Panc1 (cell line): ENCODE results near the gene MACROD2. TPM values are rescaled to one million over a fixed set of nuclear protein-coding genes. Genes with fewer than 3 reads are reported as not detected.

ENCODE experiments used
- ATAC-seq: fragments of 200-7000 bp; cut with Tn5 transposase; 2 replicates; pipeline ENCODE4 v1.9.1; 2020; ENCODE audit warnings: mild to moderate bottlenecking, moderate library complexity
- BruUV-seq: library from RNA; stranded (reverse); fragments of 400-500 nt; replicated peaks from 2 replicates; lab custom pipeline; 2021; lab: Mats Ljungman, UMichigan
- CTCF ChIA-PET: fragments of 300-600 bp; sonication (Branson Sonifier 250); formaldehyde crosslinking; loops from one replicate; lab custom pipeline; 2022; ENCODE audit warnings: antibody characterized with exemption; lab: Charles Lee
- POLR2A ChIA-PET: fragments of 300-600 bp; sonication (Branson Sonifier 250); formaldehyde crosslinking; loops from one replicate; lab custom pipeline; 2022; ENCODE audit warnings: antibody characterized with exemption; lab: Charles Lee
- DNase-seq: peaks from one replicate; pipeline ENCODE4 v3.0.0-alpha.2; 2010; ENCODE audit warnings: low read depth, low spot score
- H3K27ac ChIP-seq: 2 replicates; pipeline ENCODE4 v1.5.1; 2011; ENCODE audit warnings: mild to moderate bottlenecking, low read length, inconsistent platforms
- H3K27me3 ChIP-seq: fragments of 200-500 bp; sonication (Bioruptor generic); 2 replicates; pipeline ENCODE4 v1.6.0; 2014; ENCODE audit warnings: low read length, inconsistent platforms; ENCODE audit not compliant: control insufficient read depth, insufficient read depth
- H3K36me3 ChIP-seq: fragments of 200-500 bp; sonication (Bioruptor generic); 2 replicates; pipeline ENCODE4 v1.5.1; 2014; ENCODE audit warnings: inconsistent platforms, mild to moderate bottlenecking, low read length, moderate library complexity; ENCODE audit not compliant: control insufficient read depth, insufficient read depth
- H3K4me1 ChIP-seq: 2 replicates; pipeline ENCODE4 v1.5.1; 2011; ENCODE audit warnings: inconsistent platforms, mild to moderate bottlenecking, low read length, moderate library complexity; ENCODE audit not compliant: control insufficient read depth, insufficient read depth
- H3K4me3 ChIP-seq, 2 experiments: 2 replicates each; pipeline ENCODE4 v1.5.1; 2011 to 2012; ENCODE audit warnings: low read depth in 2 of 2, low read length in 2 of 2, mild to moderate bottlenecking in 2 of 2, inconsistent platforms in 1 of 2, moderate library complexity in 1 of 2
- H3K9me3 ChIP-seq: fragments of 200-500 bp; sonication (Bioruptor generic); 2 replicates; pipeline ENCODE4 v1.5.1; 2014; ENCODE audit warnings: low read depth, mild to moderate bottlenecking, inconsistent platforms, low read length, moderate library complexity; ENCODE audit not compliant: control insufficient read depth, insufficient read depth
- POLR2AphosphoS5 ChIP-seq: IDR thresholded peaks from 2 replicates; pipeline ENCODE4 v1.6.1; 2012; ENCODE audit warnings: mild to moderate bottlenecking, low read depth, low read length, moderate library complexity
- REST ChIP-seq, 2 experiments: IDR thresholded peaks; 2 replicates each; pipeline ENCODE4 v1.6.1; 2011 to 2012; ENCODE audit warnings: low read depth in 2 of 2, control low read depth in 1 of 2, low read length in 1 of 2, mild to moderate bottlenecking in 1 of 2, moderate library complexity in 1 of 2; ENCODE audit not compliant: insufficient read depth in 1 of 2
- SIN3A ChIP-seq: IDR thresholded peaks from 2 replicates; pipeline ENCODE4 v1.6.1; 2012; ENCODE audit warnings: low read depth, mild to moderate bottlenecking, low read length, moderate library complexity, borderline replicate concordance; ENCODE audit not compliant: insufficient read depth
- TCF7L2 ChIP-seq: IDR thresholded peaks from 2 replicates; pipeline ENCODE4 v1.6.1; 2011; ENCODE audit warnings: mild to moderate bottlenecking, low read depth, low read length, inconsistent platforms
- in situ Hi-C: cut with HindIII; loops from 2 replicates; pipeline ENCODE4 v1.10.0; 2016; ENCODE audit warnings: low sequenced_read_pairs, low pct_unique_long_range_greater_than_20kb
- intact Hi-C: fragments of 100-400 bp; cut with micrococcal nuclease; formaldehyde crosslinking; loops from one replicate; pipeline ENCODE4 v1.10.0; 2022; ENCODE audit not compliant: unreplicated experiment
- total RNA-seq: library from RNA; stranded (reverse); gene quantifications from one replicate; pipeline ENCODE4 v1.2.1, GENCODE V29; 2021; ENCODE audit not compliant: unreplicated experiment
- TF ChIP-seq, protein P1 (sequence below): fragments of 450-650 bp; IDR thresholded peaks from 2 replicates; pipeline ENCODE4 v1.5.1; 2017; ENCODE audit warnings: mild to moderate bottlenecking

MACROD2 gene
- total RNA-seq, 1 experiment from 2014 or later = 1.2 TPM

DNA sequence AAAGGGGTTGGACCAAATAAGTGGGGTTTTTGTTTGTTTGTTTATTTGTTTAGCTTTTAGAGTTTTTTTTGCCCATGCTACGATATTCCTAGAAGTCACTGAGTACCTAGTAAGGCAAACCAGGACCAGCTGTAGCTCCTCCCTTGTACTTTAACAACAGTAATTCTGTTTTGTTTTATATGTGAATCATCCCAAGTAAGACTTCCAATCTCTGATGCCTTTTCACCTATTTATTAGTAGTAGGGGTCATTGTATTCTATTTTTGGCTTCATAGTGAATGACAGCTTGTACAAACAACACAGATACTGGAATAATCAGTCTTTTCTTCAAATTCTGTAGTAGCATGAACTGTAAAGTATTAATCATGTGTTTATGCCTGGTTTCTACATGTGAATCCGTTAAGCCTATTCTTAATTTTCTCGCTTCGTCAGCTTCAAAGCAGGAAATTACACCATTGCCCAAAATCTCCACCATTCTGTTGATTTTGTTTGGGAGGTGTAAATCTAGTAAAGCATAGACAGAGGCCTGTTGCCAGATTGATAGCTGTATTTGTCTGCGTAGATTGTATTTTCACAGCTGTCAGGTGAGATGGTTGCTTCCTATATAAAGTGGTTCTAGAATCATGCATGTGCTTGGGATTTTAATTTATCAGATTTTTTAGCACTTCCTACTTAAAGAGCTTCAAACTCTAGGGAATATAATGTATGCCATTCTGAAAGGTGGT, 493.6 kb downstream of the MACROD2 start:
- POLR2A ChIA-PET = no interaction called here
- in situ Hi-C loops = no loop called here

DNA sequence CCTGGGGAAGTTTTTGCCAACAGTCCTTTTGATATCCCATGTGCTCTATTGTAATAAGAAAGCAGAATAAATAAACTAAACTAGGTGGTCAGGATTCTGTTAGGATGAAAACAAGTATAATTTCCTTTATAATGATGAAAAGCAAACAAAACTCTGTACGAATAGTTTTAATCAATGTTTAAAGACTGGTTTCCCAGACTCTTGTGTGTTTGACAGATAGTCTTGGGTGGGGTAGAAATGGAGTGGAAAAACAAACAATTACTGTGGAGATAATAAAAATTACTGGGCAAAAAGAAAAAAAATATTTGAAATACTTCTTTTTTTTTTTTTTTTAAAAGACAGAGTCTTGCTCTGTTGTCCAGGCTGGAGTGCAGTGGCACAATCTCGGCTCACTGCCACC, 494.2 kb downstream of the MACROD2 start:
- Histone ChIP-seq H3K27me3 (no peaks in the 10 kb centered on the region), H3K27ac (no peak overlapping the region), H3K9me3 (no peaks in the 10 kb centered on the region), H3K4me1 (no peaks in the 10 kb centered on the region), H3K36me3 (no peaks in the 10 kb centered on the region), H3K4me3 (no peak overlapping the region)
- ATAC-seq (no peak), DNase-seq (no peak)
- ChIA-PET CTCF (interaction anchor here (0.5 kb wide), 1 partner anchor 168 kb away, joined by 3 read pairs; no protein-coding TSS in a partner anchor), POLR2A (no interaction called here)
- TF ChIP-seq REST (IDR thresholded peaks at IDR 0.05; ENCODE audit: insufficient read depth in 1 of 2, low read depth in 2 of 2, low read length in 1 of 2) (no peak), POLR2AphosphoS5 (no peak), SIN3A (no peak), TCF7L2 (no peak)
- TF ChIP-seq, protein P1, sequence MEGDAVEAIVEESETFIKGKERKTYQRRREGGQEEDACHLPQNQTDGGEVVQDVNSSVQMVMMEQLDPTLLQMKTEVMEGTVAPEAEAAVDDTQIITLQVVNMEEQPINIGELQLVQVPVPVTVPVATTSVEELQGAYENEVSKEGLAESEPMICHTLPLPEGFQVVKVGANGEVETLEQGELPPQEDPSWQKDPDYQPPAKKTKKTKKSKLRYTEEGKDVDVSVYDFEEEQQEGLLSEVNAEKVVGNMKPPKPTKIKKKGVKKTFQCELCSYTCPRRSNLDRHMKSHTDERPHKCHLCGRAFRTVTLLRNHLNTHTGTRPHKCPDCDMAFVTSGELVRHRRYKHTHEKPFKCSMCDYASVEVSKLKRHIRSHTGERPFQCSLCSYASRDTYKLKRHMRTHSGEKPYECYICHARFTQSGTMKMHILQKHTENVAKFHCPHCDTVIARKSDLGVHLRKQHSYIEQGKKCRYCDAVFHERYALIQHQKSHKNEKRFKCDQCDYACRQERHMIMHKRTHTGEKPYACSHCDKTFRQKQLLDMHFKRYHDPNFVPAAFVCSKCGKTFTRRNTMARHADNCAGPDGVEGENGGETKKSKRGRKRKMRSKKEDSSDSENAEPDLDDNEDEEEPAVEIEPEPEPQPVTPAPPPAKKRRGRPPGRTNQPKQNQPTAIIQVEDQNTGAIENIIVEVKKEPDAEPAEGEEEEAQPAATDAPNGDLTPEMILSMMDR = no peak
- no TSS peak for BruUV-seq
- intact Hi-C loops (no loop called here), in situ Hi-C loops (no loop called here)

More for the DNA sequence above, 493.6 kb downstream of the MACROD2 start:
- H3K4me3 ChIP-seq = no peak overlapping the region
- intact Hi-C loops = no loop called here
- no peak overlapping the region for H3K27ac ChIP-seq
- CTCF ChIA-PET = interaction anchor here (0.5 kb wide), 1 partner anchor 169 kb away, joined by 3 read pairs; no protein-coding TSS in a partner anchor
- TF ChIP-seq, protein P1 = no peak
- TF ChIP-seq SIN3A = no peak
- no peak for TF ChIP-seq REST (IDR thresholded peaks at IDR 0.05; ENCODE audit: insufficient read depth in 1 of 2, low read depth in 2 of 2, low read length in 1 of 2)
- TF ChIP-seq POLR2AphosphoS5 = no peak
- no peak for TF ChIP-seq TCF7L2
- no peak for DNase-seq
- H3K9me3 ChIP-seq = no peaks in the 10 kb centered on the region
- no peaks in the 10 kb centered on the region for H3K4me1 ChIP-seq
- no TSS peak for BruUV-seq
- no peaks in the 10 kb centered on the region for H3K27me3 ChIP-seq
- H3K36me3 ChIP-seq = no peaks in the 10 kb centered on the region
- no peak for ATAC-seq
